Endometrial microvascular endothelial cells (primary cell): ENCODE results near the gene DNER. TPM values are rescaled to one million over a fixed set of nuclear protein-coding genes. Genes with fewer than 3 reads are reported as not detected.
"Not testable (repeated sequence)": the region's sequence is repeated elsewhere in the genome, so short reads cannot be mapped to it uniquely, and the experiment has no call there.

Source experiments
- in situ Hi-C: cut with HindIII; loops from 2 replicates; pipeline ENCODE4 v1.10.0; 2017; ENCODE audit warnings: low sequenced_read_pairs, low pct_unique_long_range_greater_than_20kb; ENCODE audit errors: inconsistent ontology term
- total RNA-seq: library from RNA; depleted of rRNA; stranded (reverse); fragments of >200 nt; gene quantifications from one replicate; pipeline ENCODE4 v1.2.3, GENCODE V29; 2015; ENCODE audit errors: inconsistent ontology term

The DNER gene
- total RNA-seq, 1 donor from 2014 or later: 3.2 TPM

DNA sequence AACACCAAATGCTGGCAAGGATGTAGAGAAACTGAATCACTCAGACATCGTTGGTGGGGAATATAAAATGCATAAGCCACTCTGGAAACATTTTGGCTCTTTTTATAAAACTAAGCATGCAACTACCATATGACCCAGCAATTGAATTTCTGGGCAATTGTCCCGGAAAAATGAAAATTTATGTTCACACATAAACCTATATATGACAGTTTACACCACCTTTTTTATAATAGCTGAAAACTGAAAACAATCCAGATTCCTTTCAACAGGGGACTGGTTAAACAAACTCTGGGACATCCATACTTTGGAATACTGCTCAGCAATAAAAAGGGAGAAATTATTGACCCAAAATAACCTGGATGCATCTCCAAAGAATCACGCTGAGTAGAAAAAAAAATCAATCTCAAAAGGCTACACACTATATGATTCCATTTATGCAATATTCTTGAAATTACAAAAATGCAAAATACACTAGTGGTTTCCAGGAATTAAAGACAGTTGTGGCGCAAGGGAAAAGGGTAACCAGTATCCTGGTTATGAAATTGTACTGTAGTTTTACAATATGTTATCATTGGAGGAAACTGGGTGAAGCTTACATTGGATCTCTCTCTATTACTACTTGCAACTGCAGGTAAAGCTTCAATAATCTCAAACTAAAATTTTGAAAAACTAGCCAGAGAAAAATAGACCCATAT lies 313.0 kb downstream of the DNER start:
- in situ Hi-C loops: no loop called here

DNA sequence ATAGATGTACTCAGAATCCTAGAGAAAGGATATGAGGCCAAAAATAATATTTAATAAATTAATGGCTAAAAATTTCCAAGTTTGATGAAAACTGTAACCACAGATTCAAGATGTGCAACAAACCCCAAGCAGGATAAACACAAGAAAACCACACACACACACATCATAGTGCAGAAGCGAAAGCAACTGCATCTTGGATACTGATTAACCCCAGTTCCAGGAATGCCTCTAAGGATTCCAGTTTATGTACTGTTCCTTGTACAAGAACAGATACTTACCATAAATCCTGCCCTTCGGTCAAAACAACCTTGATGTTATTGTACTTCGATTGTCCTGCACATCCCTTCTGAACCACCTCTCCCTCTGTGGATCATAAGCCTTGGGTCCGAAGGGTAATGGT lies 320.4 kb downstream of the DNER start:
- in situ Hi-C loops: no loop called here

DNA sequence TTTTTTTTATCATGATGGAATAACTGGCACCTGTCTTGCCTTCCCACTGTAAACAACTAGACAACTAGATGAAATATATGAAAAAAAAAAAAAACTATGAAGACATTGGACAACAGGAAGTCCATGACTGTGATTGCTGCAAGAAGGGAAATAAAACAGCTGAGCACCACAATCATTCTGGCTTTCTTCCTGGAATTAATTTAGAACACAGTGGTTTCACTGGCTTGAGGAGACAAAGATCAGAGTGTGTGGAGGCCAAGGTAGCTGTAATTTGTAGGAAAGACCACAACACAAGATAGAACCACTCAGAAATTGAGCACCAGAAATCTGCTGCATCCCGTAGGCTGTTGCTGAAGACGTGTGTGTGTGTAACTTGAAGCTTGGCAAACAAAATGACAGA lies 322.2 kb downstream of the DNER start:
- in situ Hi-C loops: no loop called here

DNA sequence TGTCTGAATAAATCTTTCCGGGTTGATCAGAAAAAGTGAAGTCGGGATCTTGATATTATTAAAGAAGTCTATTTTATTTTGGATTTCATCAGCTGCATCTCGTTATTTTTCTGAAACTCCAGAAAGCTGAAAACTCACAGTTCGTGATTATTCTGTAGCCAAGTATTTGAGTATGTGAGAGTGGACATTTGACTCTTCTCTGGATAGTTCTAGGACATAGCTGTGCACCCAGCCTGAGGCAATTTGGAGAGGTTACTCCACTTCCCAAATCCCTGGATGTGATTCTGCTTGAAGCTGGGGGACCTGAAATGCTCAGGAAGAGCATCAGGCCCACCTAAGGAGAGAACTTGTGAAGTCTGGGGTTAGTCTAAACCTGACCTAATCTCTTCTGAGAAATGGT lies 325.6 kb downstream of the DNER start:
- in situ Hi-C loops: no loop called here

GRCh38 chr2:229387866-229388265 lies 326.5 kb downstream of the DNER start:
- in situ Hi-C loops: no loop called here

DNA sequence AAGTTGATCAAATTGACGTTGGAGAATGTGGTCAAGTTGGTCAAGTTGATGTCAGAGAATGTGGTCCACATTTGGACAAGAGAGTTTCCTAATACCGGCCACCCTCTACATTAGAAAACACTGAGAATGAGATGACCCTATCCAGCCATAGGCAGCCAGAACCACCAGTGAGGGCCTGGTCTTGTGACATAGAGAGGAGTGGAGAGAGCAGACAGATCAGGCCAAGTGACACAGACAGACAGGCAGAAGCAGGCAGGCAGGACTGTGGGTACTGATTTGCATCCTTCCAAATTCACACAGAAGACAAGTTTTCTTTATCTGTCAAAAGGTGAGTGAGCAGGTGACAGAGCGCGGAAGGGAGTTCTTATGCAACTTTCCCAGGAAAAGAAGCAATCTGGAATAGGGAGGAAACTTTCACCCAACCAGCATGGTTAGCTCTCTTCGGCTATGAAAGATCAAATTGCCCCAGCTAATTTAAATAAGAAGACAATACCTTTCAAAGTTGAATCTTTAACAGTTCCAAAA lies 334.2 kb downstream of the DNER start:
- in situ Hi-C loops: no loop called here

- in situ Hi-C loops: no loop called here
Observed at GRCh38 chr2:229378386-229378785, 336.0 kb downstream of the DNER start.

DNA sequence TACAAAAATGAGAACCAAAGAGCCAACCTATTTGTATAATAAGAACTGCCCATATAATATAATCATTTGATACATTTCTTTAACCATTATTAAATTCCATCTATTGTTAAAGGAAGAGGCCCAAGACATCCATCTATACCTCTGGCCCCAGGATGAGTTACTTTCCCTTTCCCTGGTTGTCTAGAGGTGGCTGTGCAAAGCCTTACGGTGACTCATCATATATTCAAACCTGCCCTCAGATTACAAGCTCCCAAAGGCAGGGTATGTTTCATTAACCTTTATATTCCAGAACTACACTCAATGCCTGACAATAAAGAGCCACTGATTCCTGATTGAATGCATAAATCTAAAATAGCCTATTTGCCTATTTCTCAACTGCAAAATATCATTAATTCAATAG lies 337.5 kb downstream of the DNER start:
- in situ Hi-C loops: no loop called here

DNA sequence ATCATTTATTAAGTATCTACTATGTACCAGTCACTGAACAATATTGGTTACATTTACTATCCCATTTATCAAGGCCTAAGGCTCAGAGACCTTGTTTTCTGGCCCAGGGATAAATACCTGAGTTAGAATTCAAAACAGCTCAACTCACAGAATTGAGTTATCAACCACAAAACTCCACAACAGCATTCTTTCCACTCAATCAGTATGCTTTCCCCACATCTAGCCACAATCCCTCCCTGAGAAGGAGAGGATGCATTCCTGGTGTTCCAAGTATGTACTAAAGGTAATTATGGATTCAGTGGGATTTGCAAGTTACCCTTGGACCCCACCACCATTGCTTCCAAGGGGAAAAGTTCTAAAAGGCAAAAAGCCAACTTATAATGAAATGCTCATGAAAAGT lies 339.1 kb downstream of the DNER start:
- in situ Hi-C loops: no loop called here

DNA sequence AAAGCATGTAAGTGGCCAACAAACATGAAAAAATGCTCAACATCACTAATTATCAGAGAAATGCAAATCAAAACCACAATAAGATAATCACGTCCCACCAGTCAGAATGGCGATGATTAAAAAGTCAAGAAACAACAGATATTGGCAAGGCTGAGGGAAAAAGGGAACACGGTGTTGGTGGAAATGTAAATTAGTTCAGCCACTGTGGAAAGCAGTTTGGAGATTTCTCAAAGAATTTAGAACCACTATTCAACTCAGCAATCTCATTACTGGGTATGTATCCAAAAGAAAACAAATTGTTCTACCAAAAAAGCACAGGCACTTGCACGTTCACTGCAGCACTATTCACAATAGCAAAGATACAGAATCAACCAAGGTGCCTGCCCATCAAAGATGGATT lies 341.0 kb downstream of the DNER start:
- in situ Hi-C loops: not testable (repeated sequence)

DNA sequence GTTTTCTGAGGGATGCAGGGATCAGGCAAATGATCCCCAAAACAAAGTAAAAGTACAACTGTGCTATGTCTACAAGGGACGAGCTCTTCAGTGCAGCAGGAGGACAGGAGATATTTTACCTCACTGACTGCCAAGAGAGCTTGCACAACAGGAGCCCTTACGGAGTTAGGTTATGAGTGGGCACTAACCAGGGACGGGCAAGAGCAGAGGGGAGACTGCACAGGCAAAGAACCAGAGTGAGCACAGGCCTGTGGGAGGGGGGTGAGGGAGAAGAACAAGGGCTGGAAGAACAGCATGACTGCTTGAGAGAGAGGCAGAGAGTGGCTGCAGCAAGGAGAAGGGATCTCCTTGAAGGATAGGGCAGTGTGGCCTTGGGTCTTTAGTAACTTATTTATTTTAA lies 342.1 kb downstream of the DNER start:
- in situ Hi-C loops: no loop called here

- in situ Hi-C loops: no loop called here
Observed at GRCh38 chr2:229371086-229371485, 343.3 kb downstream of the DNER start.

GRCh38 chr2:229370509-229370908 lies 343.8 kb downstream of the DNER start:
- in situ Hi-C loops: no loop called here

DNA sequence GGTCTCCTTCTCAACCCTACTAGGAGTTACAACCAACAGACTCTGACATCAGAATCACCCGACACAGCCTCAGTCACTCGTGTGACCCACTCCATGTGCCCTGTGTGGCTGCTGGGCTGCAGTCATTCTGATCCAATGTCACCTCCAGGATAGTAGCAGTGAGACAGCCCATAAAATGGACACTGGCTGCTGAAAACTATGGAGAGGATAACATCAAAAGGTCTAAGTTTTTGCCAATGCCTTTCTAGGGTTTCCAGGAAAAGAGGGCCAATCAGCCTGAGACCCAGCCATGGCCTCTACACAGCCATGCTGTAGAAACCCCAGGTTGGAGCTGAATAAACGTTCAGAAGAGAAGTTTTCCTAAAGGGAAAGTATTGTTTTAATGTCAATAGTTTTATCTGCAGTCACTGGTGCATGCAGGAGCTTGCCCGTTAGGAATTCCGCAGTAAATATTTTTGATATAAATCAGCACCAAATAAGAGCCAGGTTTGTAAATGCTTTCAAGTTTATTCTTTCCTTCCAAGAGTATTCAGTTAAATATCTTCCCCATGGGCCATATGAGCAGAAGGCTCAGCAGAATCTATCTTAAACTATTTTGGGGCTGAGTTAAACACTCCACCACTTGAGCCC lies 351.1 kb downstream of the DNER start:
- in situ Hi-C loops: no loop called here

- in situ Hi-C loops: no loop called here
Observed at GRCh38 chr2:229350883-229351282, 363.5 kb downstream of the DNER start.

- in situ Hi-C loops: no loop called here
Observed at GRCh38 chr2:229350117-229350805, 364.1 kb downstream of the DNER start.

GRCh38 chr2:229348128-229348527 lies 366.2 kb downstream of the DNER start:
- in situ Hi-C loops: no loop called here

DNA sequence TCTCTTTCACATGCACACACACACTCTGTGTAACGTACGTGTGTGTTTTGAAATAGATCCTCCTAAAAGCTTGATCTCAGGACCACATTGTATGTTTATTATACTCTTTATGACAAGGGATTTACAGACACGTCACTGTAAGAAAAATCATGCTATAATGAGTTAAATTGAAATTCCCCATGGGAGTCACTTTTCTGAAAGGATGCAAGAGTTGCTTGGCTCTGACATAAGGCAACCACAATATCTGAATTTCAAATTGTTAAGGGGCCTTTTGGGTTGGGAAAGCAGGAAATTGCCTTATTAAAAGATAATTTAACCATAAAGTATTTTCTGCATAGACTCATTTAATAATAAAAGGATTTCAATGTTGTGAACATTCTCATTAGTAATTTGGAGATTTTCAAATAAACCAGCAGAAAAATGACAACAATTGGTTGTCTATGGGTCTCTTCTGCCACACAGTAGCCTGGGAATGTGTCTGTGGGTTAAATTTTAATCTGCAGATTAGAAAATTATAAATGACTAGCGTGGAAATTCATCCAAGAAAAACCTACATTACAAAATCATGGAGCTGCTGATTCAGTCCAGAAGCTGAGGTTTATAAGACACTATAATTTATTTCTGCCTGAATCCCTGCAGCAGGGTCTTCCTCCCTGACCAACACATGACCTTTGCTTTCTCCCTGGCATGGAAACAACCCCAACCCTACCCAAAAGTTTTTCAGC lies 367.4 kb downstream of the DNER start:
- in situ Hi-C loops: no loop called here

DNA sequence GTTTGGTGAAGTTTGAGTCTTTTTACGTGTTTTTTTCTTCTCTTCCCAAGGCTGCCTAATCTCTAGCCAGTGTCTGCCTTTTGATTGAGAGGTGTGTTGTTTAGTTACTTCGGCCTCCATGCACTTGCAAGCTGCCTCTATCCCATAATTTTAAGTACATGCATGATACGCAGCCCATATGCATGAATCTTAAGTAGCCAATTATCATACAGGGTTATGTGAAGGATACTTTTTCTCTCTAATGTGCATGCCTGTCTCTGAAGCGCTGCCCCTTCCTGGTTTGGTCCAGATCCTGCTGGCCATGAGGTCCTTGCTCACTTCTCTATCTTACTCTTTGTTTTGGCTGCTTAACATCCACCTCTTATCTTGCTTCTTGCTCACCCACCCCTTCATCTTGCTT lies 369.4 kb downstream of the DNER start:
- in situ Hi-C loops: no loop called here
